Spleen (tissue), 7 donors: ENCODE data around the gene C5orf15.

Source experiments
- CTCF ChIP-seq, 11 experiments: fragments of 200-600 bp in 7 of 11; fragments of 450-650 bp in 4 of 11; sonication (generic) in 4 of 11; IDR thresholded peaks in 8 of 11; conservative IDR thresholded peaks in 3 of 11; 1 replicate in 7 of 11; 2 replicates in 4 of 11; pipeline versions ENCODE4 v1.4.0 to v1.8.0; 2016 to 2021; ENCODE audit warnings: antibody characterized with exemption in 11 of 11, inconsistent platforms in 4 of 11, mild to moderate bottlenecking in 1 of 11
- POLR2A ChIP-seq, 3 donors: fragments of 450-650 bp; IDR thresholded peaks; one replicate each; pipeline ENCODE4 v1.5.1; 2017; ENCODE audit warnings: antibody characterized with exemption in 3 of 3, mild to moderate bottlenecking in 1 of 3
- donor health status: DM: no; HTN: no; CAD: no; lungs with moderate emphysema.
- donor health status: DM: no; HTN: no; CAD: no.
- donor health status: DM: no; HTN: no; CAD: no.

DNA sequence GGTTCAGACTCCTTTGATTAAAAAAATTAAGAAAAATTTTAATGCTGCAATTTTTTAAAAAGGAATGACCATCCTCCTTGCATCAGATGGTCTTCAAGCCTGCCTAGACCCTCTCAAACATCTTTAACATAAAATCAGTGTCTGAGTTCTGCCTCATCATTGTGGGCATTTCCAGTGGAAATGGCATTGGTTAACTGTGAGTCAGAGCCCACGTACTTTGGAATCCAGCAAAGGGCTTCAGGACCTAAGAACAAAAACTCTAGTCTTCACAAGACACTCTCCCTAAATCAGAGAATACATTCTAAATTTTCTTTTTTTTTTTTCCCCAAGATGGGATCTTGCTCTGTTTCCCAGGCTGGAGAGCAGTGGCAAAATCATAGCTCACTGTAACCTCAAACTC is 9.4 kb upstream of the C5orf15 start:
- TF ChIP-seq POLR2A (IDR thresholded peaks at IDR 0.05) (no peak), CTCF (IDR thresholded peaks at IDR 0.05 in 8 of 11, conservative IDR thresholded peaks at IDR 0.05 in 3 of 11) (no peak)
